T-helper 2 cell treated with Interferon-gamma antibody and Interleukin-4, amounts not matched to agents 5 μg/mL and 100 μg/mL, for 36 hours (primary cell): ENCODE measurements around the gene ENTPD6.

Experiments
- DNase-seq: peaks from one replicate; pipeline ENCODE4 v3.0.0; 2021; ENCODE audit warnings: low spot score
- H3K27ac Mint-ChIP-seq: one replicate; pipeline ENCODE4 v1.8.0; 2021; ENCODE audit warnings: mild to moderate bottlenecking, mixed read lengths
- H3K27me3 Mint-ChIP-seq: one replicate; pipeline ENCODE4 v1.8.0; 2021; ENCODE audit warnings: low read depth, mixed read lengths
- H3K36me3 Mint-ChIP-seq: one replicate; pipeline ENCODE4 v1.8.0; 2021; ENCODE audit warnings: low read depth, mixed read lengths
- H3K4me1 Mint-ChIP-seq: one replicate; pipeline ENCODE4 v1.8.0; 2021; ENCODE audit warnings: low read depth, mixed read lengths
- H3K4me3 Mint-ChIP-seq: one replicate; pipeline ENCODE4 v1.8.0; 2022; ENCODE audit warnings: mild to moderate bottlenecking, moderate library complexity, mixed read lengths
- H3K9me3 Mint-ChIP-seq: one replicate; pipeline ENCODE4 v1.8.0; 2021; ENCODE audit warnings: mixed read lengths

Gene ENTPD6

DNA sequence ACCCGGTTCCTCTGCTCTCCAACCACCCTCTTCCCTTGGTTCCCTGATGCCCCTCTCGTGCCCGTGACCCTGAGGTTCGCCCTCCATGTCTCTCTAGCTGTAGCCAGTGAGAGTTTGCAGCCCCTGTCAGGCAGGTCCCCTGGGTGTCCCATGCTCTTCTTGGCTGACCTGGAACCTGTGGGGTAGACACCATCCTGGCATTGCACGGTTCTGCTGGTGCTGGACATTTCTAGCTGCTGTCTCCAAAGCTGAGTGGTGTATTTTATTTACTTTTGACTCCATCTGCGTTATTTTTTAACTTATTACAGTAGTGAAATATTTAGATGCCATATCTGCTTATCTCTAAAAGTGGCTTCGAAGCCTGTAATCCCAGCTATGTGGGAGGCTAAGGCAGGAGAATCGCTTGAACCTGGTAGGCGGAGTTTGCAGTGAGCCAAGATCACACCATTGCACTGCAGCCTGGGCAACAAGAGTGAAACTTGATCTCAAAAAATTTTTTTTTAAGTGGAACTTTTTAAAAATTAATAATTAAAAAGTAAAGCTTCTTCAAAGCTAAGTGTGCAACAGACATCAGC, 12.5 kb downstream of the ENTPD6 start:
- H3K9me3 Mint-ChIP-seq: no peaks in the 10 kb centered on the region
- H3K36me3 Mint-ChIP-seq: peaks cover 2% of the 10 kb centered on the region
- no peaks in the 10 kb centered on the region for H3K27me3 Mint-ChIP-seq
- H3K4me1 Mint-ChIP-seq: peaks cover 2% of the 10 kb centered on the region
- DNase-seq: no peak
- no peak overlapping the region for H3K4me3 Mint-ChIP-seq
- no peak overlapping the region for H3K27ac Mint-ChIP-seq

DNA sequence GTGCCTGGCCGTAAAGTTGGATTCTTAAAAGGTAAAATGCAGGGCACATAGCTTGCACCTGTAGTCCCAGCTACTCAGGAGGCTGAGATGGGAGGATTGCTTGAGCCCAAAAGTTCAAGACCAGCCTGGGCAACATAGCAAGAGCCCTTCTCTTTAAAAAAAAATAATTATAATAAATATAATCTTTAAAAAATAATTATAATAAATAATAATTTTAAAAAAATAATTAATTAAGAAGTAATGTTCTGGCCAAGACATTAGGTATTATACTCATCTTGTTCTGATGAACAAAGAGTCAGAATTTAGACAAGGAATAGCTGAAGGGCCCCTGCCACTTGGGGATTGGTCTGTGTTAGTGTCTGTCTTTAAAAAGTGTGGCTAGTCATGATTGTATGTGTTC, 13.9 kb downstream of the ENTPD6 start:
- Mint-ChIP-seq H3K9me3 (no peaks in the 10 kb centered on the region), H3K27ac (no peak overlapping the region), H3K4me1 (no peaks in the 10 kb centered on the region), H3K4me3 (no peak overlapping the region), H3K36me3 (peaks cover 2% of the 10 kb centered on the region), H3K27me3 (no peaks in the 10 kb centered on the region)
- DNase-seq: no peak

DNA sequence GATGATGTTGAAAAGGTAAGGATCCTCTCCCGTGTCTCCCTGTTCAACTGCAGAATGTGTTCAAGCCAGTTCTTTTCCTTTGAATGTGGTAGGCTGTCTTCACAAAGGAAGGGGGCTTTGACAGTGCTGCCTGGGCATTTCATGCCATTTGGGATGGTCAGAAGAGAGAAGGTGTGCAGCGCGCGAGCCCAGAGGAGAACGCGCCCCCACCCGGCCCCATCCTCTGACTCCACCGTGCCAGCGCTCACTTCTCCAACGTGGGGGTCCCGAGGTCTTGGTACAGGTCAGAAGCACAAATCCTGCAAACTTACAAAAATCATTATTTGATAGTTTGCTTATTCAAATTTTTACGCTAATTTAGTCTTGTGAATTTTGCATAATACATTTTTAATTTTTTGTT, 14.4 kb downstream of the ENTPD6 start:
- Mint-ChIP-seq H3K27ac (no peak overlapping the region), H3K36me3 (peaks cover 2% of the 10 kb centered on the region), H3K27me3 (no peaks in the 10 kb centered on the region), H3K4me3 (no peak overlapping the region), H3K4me1 (no peaks in the 10 kb centered on the region), H3K9me3 (no peaks in the 10 kb centered on the region)
- DNase-seq: no peak

GRCh38 chr20:25211273-25211672, 15.8 kb downstream of the ENTPD6 start:
- H3K36me3 Mint-ChIP-seq: peaks cover 2% of the 10 kb centered on the region
- H3K27ac Mint-ChIP-seq: no peak overlapping the region
- no peaks in the 10 kb centered on the region for H3K27me3 Mint-ChIP-seq
- no peaks in the 10 kb centered on the region for H3K4me1 Mint-ChIP-seq
- no peak for DNase-seq
- H3K4me3 Mint-ChIP-seq: no peak overlapping the region
- H3K9me3 Mint-ChIP-seq: no peaks in the 10 kb centered on the region

DNA sequence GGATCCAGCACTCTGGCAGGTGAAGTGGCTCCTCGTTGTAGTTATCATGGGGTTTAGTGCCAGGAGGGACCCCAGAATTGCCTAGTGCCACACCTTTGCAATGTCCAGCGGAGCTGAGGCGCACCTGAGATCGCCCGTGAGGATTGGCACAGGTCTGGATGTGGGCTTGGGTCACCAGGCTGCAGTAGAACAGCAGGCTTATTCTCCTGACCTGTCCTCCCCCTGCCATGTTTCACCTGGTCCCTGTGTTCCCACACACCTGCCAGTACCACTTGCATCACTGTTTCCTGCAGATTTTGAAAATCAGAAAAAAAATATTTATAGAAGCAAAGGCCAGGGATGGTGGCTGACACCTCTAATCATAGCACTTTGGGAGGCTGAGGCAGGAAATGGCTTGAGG, 16.7 kb downstream of the ENTPD6 start:
- Mint-ChIP-seq H3K36me3 (peaks cover 2% of the 10 kb centered on the region), H3K4me3 (no peak overlapping the region), H3K9me3 (no peaks in the 10 kb centered on the region), H3K27me3 (no peaks in the 10 kb centered on the region), H3K4me1 (no peaks in the 10 kb centered on the region), H3K27ac (no peak overlapping the region)
- DNase-seq: no peak

DNA sequence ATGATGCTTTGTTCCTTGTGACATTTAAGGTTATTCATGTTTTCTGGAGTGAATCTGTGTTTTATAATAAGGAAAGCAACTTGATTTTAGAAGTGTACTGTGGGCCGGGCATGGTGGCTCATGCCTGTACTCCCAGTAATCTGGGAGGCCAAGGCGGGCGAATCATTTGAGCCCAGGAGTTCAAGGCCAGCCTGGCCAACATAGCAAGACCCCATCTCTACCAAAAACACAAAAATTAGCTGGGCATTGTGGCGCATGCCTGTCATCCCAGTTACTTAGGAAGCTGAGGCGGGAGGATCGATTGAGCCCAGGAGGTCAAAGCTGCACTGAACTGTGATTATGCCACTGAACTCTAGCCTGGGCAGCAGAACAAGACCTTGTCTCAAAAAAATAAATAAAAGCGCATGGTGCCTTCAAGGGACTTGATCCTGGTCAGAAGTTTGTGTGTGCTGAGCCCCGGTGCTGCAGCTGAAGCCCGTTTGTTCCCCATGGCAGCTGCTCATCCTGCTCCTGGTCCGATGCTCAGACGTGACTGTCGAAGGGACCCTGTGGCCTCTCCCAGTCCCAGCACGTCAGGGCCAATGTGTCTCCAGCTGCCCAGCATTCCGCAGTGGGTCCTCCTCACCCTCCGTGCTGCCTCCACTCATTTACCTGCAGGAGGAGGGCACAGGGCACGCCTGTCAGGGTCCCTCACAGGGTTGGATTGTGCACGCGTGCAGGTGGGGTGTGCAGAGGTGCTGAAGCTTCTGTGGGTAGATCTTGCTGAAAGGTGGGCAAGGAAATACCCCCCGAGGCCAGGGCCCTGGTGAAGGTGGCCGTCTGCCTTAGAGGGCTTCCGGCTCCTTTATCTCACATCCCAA, 18.3 kb downstream of the ENTPD6 start:
- H3K9me3 Mint-ChIP-seq: no peaks in the 10 kb centered on the region
- no peaks in the 10 kb centered on the region for H3K27me3 Mint-ChIP-seq
- no peak for DNase-seq
- H3K4me3 Mint-ChIP-seq: no peak overlapping the region
- no peak overlapping the region for H3K27ac Mint-ChIP-seq
- no peaks in the 10 kb centered on the region for H3K4me1 Mint-ChIP-seq
- peaks cover 2% of the 10 kb centered on the region for H3K36me3 Mint-ChIP-seq

DNA sequence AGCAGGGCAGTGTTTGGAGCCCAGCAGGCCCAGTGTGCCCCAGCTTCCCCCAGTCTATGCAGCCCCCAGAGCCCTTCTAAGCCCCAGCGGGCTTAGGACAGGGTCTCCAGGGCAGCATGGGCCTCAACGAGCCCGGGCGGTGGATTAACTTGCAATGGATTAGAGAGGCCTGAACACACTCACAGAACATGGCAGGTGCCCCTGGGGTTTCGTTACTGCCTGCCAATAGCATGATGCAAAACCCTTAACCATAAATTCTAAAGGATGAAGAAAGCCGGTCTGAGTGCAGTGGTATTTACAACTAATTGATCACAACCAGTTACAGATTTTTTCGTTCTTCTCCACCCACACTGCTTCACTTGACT, 18.9 kb downstream of the ENTPD6 start:
- Mint-ChIP-seq H3K4me1 (no peaks in the 10 kb centered on the region), H3K4me3 (no peak overlapping the region), H3K9me3 (no peaks in the 10 kb centered on the region), H3K27ac (no peak overlapping the region), H3K36me3 (peaks cover 2% of the 10 kb centered on the region), H3K27me3 (no peaks in the 10 kb centered on the region)
- DNase-seq: no peak

DNA sequence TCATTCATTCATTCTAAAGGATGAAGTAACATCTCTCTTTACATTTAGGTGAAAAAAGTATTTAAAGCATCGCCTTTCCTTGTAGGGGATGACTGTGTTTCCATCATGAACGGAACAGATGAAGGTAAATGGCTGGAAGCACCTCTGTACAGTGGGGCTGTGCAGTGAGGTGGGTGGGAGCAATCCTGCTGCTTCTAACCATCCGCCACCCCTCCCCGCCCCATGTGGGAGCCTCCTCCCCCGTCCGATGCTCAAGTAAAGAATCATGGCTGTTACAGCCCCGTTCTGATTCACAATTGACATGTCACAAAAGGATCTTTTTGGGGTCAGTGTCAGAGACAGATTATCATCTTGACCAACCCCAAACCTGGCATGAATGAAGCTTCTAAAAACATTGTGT, 19.3 kb downstream of the ENTPD6 start:
- no peaks in the 10 kb centered on the region for H3K27me3 Mint-ChIP-seq
- no peak for DNase-seq

DNA sequence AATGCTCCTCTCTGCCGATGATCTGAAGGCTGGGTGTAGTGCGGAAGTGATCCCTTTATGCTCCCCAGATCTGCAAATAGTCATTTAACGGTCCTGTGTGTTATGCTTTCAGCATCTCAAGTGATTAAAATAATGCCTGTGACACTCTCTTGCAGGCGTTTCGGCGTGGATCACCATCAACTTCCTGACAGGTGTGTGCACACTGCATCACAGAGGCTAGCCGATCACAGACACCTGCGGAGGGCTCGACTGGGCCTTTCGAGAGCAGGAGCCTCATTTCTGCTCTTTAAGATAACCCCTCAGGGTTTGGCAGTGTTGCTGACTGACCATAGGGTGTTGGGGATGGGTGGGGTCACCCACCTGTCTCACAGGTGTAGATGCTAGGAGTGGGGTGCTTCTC, 20.0 kb downstream of the ENTPD6 start:
- no peak overlapping the region for H3K4me3 Mint-ChIP-seq
- H3K36me3 Mint-ChIP-seq: peaks cover 2% of the 10 kb centered on the region
- no peaks in the 10 kb centered on the region for H3K9me3 Mint-ChIP-seq
- no peak for DNase-seq
- H3K27me3 Mint-ChIP-seq: no peaks in the 10 kb centered on the region
- H3K27ac Mint-ChIP-seq: no peak overlapping the region
- H3K4me1 Mint-ChIP-seq: no peaks in the 10 kb centered on the region

More for the DNA sequence above, 19.3 kb downstream of the ENTPD6 start:
- peaks cover 2% of the 10 kb centered on the region for H3K36me3 Mint-ChIP-seq
- no peak overlapping the region for H3K27ac Mint-ChIP-seq
- H3K4me1 Mint-ChIP-seq: no peaks in the 10 kb centered on the region
- H3K9me3 Mint-ChIP-seq: no peaks in the 10 kb centered on the region
- H3K4me3 Mint-ChIP-seq: no peak overlapping the region

GRCh38 chr20:25216199-25216945, 20.9 kb downstream of the ENTPD6 start:
- Mint-ChIP-seq H3K9me3 (no peaks in the 10 kb centered on the region), H3K27ac (no peak overlapping the region)

GRCh38 chr20:25217161-25218108, 21.9 kb downstream of the ENTPD6 start:
- no peaks in the 10 kb centered on the region for H3K9me3 Mint-ChIP-seq
- no peaks in the 10 kb centered on the region for H3K4me1 Mint-ChIP-seq
- no peaks in the 10 kb centered on the region for H3K36me3 Mint-ChIP-seq
- H3K27ac Mint-ChIP-seq: no peak overlapping the region
- H3K4me3 Mint-ChIP-seq: no peak overlapping the region
- H3K27me3 Mint-ChIP-seq: no peaks in the 10 kb centered on the region
- no peak for DNase-seq

More at GRCh38 chr20:25216199-25216945, 20.9 kb downstream of the ENTPD6 start:
- DNase-seq: no peak
- no peaks in the 10 kb centered on the region for H3K4me1 Mint-ChIP-seq
- no peaks in the 10 kb centered on the region for H3K27me3 Mint-ChIP-seq
- no peak overlapping the region for H3K4me3 Mint-ChIP-seq
- H3K36me3 Mint-ChIP-seq: peaks cover under 1% of the 10 kb centered on the region

DNA sequence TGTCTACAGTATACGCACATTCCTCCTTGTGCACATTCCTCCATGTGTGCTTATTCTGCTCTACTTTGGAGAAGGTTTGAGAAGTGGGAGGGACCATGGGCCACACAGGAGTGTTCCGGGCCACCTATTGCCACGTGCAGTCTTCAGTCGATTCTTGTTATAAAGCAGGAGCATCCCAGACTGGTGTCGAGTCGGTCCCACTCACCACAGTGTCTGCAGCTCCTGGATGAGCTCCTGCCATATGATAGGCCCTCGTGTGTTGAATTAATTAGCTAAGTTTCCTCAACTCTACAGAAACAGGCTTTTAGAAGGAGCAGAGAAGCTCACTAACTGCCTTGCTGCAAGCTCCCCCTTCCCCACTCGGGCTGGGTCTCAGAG, 22.6 kb downstream of the ENTPD6 start:
- no peak for DNase-seq
- H3K27ac Mint-ChIP-seq: no peak overlapping the region
- H3K4me1 Mint-ChIP-seq: peaks cover 1% of the 10 kb centered on the region
- H3K4me3 Mint-ChIP-seq: no peak overlapping the region
- no peaks in the 10 kb centered on the region for H3K36me3 Mint-ChIP-seq
- no peaks in the 10 kb centered on the region for H3K27me3 Mint-ChIP-seq
- H3K9me3 Mint-ChIP-seq: no peaks in the 10 kb centered on the region

DNA sequence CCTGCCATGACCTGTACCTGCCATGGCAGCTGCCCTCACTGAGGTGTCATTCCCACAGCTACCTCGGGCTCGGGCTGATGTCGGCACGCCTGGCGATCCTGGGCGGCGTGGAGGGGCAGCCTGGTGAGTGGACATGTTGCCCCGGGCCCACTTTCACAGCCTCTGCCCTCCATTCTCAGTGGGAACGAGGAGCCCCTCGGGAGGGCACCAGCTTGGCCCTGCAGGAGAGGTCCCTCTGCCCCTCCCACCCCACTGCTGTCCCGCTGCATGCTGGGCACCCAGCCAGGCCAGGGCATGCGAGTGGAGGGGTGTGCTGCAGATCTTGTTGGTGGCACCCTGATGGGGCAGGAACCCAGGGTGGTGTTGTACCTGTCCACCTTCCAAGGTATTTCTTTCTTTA, 23.0 kb downstream of the ENTPD6 start:
- H3K4me3 Mint-ChIP-seq: no peak overlapping the region
- H3K9me3 Mint-ChIP-seq: no peaks in the 10 kb centered on the region
- no peak for DNase-seq
- no peak overlapping the region for H3K27ac Mint-ChIP-seq
- peaks cover 3% of the 10 kb centered on the region for H3K4me1 Mint-ChIP-seq
- no peaks in the 10 kb centered on the region for H3K27me3 Mint-ChIP-seq
- H3K36me3 Mint-ChIP-seq: no peaks in the 10 kb centered on the region
